ENCODE measurements around the gene ZNF846. TPM values are rescaled to one million over a fixed set of nuclear protein-coding genes. Genes with fewer than 3 reads are reported as not detected.

The ZNF846 gene
- total and polyA plus RNA-seq, 3 donors from 2014 or later, result 48.1 to 63.3 (median 50.5) TPM

DNA sequence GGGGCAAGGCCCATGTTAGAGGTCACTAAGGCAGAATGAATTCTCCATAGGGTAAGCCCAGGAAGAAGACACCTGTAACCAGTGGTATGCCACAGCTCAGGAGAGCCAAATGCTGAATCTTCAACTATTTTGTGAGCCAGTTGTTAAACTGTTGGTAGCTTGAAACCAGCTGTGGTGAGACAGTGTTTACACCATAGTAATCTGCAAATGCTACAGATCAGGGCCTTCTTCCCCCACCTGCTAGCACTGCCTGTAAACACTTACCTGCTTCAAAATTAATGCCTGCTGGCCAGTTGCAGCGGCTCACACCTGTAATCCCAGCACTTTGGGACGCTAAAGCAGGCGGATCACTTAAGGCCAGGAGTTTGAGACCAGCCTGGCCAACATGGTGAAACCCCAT lies 38.3 kb upstream of the ZNF846 start:
- no peaks in the 10 kb centered on the region for H3K9me3 ChIP-seq
- no peak overlapping the region for H3K4me3 ChIP-seq
- no peaks in the 10 kb centered on the region for H3K36me3 ChIP-seq (ENCODE audit: low read depth, missing control alignments)
- intact Hi-C loops (cut with DNase I; ENCODE audit: low total_unique reads), result no loop called here
- TF ChIP-seq POLR2A (IDR thresholded peaks at IDR 0.05), result no peak
- TF ChIP-seq, protein P1, sequence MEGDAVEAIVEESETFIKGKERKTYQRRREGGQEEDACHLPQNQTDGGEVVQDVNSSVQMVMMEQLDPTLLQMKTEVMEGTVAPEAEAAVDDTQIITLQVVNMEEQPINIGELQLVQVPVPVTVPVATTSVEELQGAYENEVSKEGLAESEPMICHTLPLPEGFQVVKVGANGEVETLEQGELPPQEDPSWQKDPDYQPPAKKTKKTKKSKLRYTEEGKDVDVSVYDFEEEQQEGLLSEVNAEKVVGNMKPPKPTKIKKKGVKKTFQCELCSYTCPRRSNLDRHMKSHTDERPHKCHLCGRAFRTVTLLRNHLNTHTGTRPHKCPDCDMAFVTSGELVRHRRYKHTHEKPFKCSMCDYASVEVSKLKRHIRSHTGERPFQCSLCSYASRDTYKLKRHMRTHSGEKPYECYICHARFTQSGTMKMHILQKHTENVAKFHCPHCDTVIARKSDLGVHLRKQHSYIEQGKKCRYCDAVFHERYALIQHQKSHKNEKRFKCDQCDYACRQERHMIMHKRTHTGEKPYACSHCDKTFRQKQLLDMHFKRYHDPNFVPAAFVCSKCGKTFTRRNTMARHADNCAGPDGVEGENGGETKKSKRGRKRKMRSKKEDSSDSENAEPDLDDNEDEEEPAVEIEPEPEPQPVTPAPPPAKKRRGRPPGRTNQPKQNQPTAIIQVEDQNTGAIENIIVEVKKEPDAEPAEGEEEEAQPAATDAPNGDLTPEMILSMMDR (IDR thresholded peaks at IDR 0.05), result no peak
- H3K4me1 ChIP-seq, result no peaks in the 10 kb centered on the region
- H3K27me3 ChIP-seq, result no peaks in the 10 kb centered on the region
- WGBS, 2 donors, result 86 to 96% methylated on average over 3 of the region's 3 CpGs
- H3K27ac ChIP-seq, result no peak overlapping the region
- DNase-seq, result no peak

DNA sequence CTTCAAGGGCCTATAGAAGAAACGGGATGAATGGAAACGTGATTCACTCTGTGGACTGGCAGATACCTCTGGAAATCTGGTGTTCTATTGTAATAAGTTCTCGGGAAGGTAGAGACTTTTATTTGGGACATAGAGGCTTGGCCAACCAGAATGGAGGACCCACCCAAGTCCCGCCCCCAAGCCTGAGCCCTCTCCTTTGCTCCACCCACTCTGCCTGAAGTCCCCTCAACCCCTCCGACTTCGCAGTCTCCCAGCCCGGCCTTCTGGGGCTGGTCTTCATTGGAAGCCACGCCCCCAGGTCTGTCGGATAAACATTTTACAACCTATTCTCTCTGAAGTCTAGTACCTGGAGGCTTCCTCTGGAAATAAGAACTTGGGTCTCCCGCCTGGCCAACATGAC lies 33.4 kb upstream of the ZNF846 start:
- intact Hi-C loops (cut with DNase I; ENCODE audit: low total_unique reads), result no loop called here
- Histone ChIP-seq H3K27me3 (no peaks in the 10 kb centered on the region), H3K4me1 (no peaks in the 10 kb centered on the region), H3K4me3 (peak overlapping the region in 1 of 2 donors; percentile 36), H3K27ac (no peak overlapping the region), H3K9me3 (no peaks in the 10 kb centered on the region), H3K36me3 (ENCODE audit: low read depth, missing control alignments) (no peaks in the 10 kb centered on the region)
- peak; percentile 58 for DNase-seq
- 68 to 78% methylated on average over 10 of the region's 10 CpGs for WGBS, 2 donors
- TF ChIP-seq, protein P1 (IDR thresholded peaks at IDR 0.05), result no peak

DNA sequence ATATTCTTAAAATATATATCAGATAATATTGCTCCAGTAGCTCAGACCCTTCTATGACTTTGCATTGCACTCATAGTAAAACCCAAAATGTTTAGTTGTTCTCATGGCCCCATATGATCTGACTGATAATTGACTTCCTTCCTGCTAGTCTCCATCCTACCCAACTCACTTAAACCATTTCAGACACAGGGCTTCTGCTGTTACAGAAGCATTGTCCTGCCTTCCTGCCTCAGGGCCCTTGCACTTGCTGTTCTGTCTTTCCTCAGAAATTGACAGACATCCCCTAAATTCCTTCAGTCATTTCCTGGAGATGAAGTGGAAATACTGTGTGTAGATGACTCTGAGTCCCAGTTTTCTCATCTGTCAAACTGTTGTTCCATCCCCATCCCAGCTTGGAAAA lies 30.6 kb upstream of the ZNF846 start:
- intact Hi-C loops (cut with DNase I; ENCODE audit: low total_unique reads), result no loop called here
- no peak for DNase-seq

DNA sequence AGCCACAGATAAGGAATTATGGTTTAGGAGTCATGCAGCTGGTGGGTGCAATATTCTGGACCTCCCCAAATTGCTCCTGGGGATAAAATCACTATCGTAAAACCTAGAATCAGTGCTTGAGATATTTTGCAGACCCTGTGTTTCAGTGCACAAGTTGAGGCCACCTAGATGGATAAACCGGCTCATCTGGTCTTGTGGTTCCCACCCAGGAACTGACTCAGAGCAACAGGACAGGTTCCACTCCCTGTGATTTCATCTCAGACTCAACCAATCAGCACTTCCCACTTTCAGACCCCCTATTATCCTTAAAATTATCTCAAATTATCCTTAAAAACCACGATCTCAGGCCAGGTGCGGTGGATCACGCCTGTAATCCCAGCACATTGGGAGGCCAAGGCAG lies 29.3 kb upstream of the ZNF846 start:
- Histone ChIP-seq H3K9me3 (no peaks in the 10 kb centered on the region), H3K27ac (no peak overlapping the region), H3K4me3 (no peak overlapping the region), H3K27me3 (no peaks in the 10 kb centered on the region), H3K36me3 (ENCODE audit: low read depth, missing control alignments) (no peaks in the 10 kb centered on the region), H3K4me1 (no peaks in the 10 kb centered on the region)
- 87 to 89% methylated on average over 5 of the region's 5 CpGs for WGBS, 2 donors
- TF ChIP-seq POLR2A (IDR thresholded peaks at IDR 0.05), result no peak
- TF ChIP-seq, protein P1 (IDR thresholded peaks at IDR 0.05), result no peak
- no peak for DNase-seq
- intact Hi-C loops (cut with DNase I; ENCODE audit: low total_unique reads), result no loop called here

More for the DNA sequence above, 30.6 kb upstream of the ZNF846 start:
- H3K27me3 ChIP-seq, result no peaks in the 10 kb centered on the region
- H3K36me3 ChIP-seq (ENCODE audit: low read depth, missing control alignments), result no peaks in the 10 kb centered on the region
- no peak overlapping the region for H3K4me3 ChIP-seq
- no peak for TF ChIP-seq POLR2A (IDR thresholded peaks at IDR 0.05)
- TF ChIP-seq, protein P1 (IDR thresholded peaks at IDR 0.05), result no peak
- no peak overlapping the region for H3K27ac ChIP-seq
- no peaks in the 10 kb centered on the region for H3K9me3 ChIP-seq
- no peaks in the 10 kb centered on the region for H3K4me1 ChIP-seq

DNA sequence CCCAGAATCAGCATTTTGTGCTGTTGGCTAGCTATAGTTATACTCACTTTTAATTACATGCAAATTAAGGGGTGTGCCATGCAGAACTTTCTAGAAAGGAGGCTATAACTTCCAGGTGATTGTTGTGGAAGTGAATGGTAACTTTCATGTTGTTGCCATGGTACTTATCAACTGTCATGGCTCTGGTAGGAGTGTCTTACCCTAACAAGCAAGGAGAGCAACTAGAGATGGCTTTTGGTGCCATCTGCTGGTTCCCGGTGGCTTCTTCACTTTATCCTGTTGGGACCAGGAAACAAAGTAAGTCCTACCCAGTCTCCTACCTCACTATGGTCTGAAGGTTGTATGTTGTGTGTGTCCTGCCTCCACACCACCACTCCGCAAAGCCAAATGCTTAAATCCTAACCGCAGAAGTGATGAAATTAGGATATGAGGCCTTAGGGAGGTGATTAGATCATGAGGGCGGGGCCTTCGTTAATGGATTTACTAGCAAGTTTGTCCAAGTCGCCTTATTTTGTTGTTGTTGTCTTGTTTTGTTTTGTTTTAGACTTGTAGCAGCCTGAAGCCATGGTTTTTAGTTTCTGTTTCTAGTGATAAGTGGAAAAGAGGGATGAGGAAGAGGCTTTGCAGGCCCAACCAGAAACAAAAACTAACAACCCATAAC lies 27.7 kb upstream of the ZNF846 start:
- H3K4me3 ChIP-seq, result no peak overlapping the region
- TF ChIP-seq POLR2A (IDR thresholded peaks at IDR 0.05), result no peak
- TF ChIP-seq, protein P1 (IDR thresholded peaks at IDR 0.05), result peak; percentile 64 to 82 (median 77)
- intact Hi-C loops (cut with DNase I; ENCODE audit: low total_unique reads), result no loop called here
- DNase-seq, result peak; percentile 93
- peaks cover 3% of the 10 kb centered on the region for H3K4me1 ChIP-seq
- 59 to 61% methylated on average over 6 of the region's 6 CpGs for WGBS, 2 donors
- no peaks in the 10 kb centered on the region for H3K27me3 ChIP-seq
- no peaks in the 10 kb centered on the region for H3K36me3 ChIP-seq (ENCODE audit: low read depth, missing control alignments)
- H3K9me3 ChIP-seq, result no peaks in the 10 kb centered on the region
- no peak overlapping the region for H3K27ac ChIP-seq

All from testis (tissue), 3 donors.